H1 (cell line): ENCODE data around the gene RIC8A. TPM values are rescaled to one million over a fixed set of nuclear protein-coding genes. Genes with fewer than 3 reads are reported as not detected.

ENCODE experiments used
- CTCF ChIA-PET: fragments of 300-600 bp; sonication (Branson Sonifier 250); formaldehyde crosslinking; loops from one replicate; lab custom pipeline; 2021; ENCODE audit not compliant: partially characterized antibody; lab: Charles Lee
- POLR2A ChIA-PET: fragments of 300-600 bp; sonication (Branson Sonifier 250); formaldehyde crosslinking; loops from one replicate; lab custom pipeline; 2021; ENCODE audit warnings: inconsistent platforms; ENCODE audit not compliant: partially characterized antibody; lab: Charles Lee
- DNase-seq, 2 experiments: peaks; one replicate each; pipeline versions ENCODE4 v3.0.0 to v3.0.0-alpha.2; 2010 to 2022; ENCODE audit warnings: low spot score in 2 of 2, low read depth in 1 of 2, mixed read lengths in 1 of 2
- FAIRE-seq: peaks from 2 replicates; lab custom pipeline; 2011; peaks lifted over from hg19 to GRCh38; lab: Jason Lieb, UNC
- H2AFZ ChIP-seq: 2 replicates; pipeline ENCODE4 v1.8.1; 2012; ENCODE audit warnings: low read length, inconsistent platforms
- H2AK5ac ChIP-seq: 2 replicates; pipeline ENCODE4 v1.6.1; 2013; ENCODE audit warnings: low read depth, low read length
- H2BK120ac ChIP-seq: replicated peaks from 2 replicates; pipeline ENCODE3; 2013; ENCODE audit warnings: low read depth, low read length, inconsistent platforms
- H2BK12ac ChIP-seq: 2 replicates; pipeline ENCODE4 v1.6.1; 2013; ENCODE audit warnings: low read depth, low read length
- H2BK15ac ChIP-seq: 2 replicates; pipeline ENCODE4 v1.6.1; 2013; ENCODE audit warnings: low read length
- H2BK20ac ChIP-seq: 2 replicates; pipeline ENCODE4 v1.6.1; 2013; ENCODE audit warnings: low read length
- H2BK5ac ChIP-seq: 2 replicates; pipeline ENCODE4 v1.6.1; 2013; ENCODE audit warnings: low read depth, low read length
- H3K14ac ChIP-seq: 2 replicates; pipeline ENCODE4 v1.6.1; 2013; ENCODE audit warnings: inconsistent platforms; ENCODE audit not compliant: insufficient read length
- H3K18ac ChIP-seq: 2 replicates; pipeline ENCODE4 v1.6.1; 2013; ENCODE audit warnings: low read length; ENCODE audit errors: extremely low read depth
- H3K23ac ChIP-seq: 2 replicates; pipeline ENCODE4 v1.6.1; 2013; ENCODE audit warnings: inconsistent platforms; ENCODE audit not compliant: insufficient read length
- H3K23me2 ChIP-seq: 2 replicates; pipeline ENCODE4 v1.6.1; 2013; ENCODE audit warnings: low read depth, low read length
- H3K27ac ChIP-seq: 2 replicates; pipeline ENCODE4 v1.6.1; 2011; ENCODE audit warnings: low read depth, low read length, inconsistent platforms
- H3K27me3 ChIP-seq, 4 experiments: replicated peaks in 1 of 4; 1 replicate in 1 of 4; 2 replicates in 3 of 4; pipeline versions ENCODE4 v1.6.1 to v1.8.1; 2011 to 2013; ENCODE audit warnings: low read length in 3 of 4, mild to moderate bottlenecking in 3 of 4, inconsistent platforms in 2 of 4, mixed read lengths in 2 of 4, moderate library complexity in 1 of 4; ENCODE audit not compliant: control insufficient read depth in 3 of 4, insufficient read depth in 3 of 4; ENCODE audit errors: extremely low read depth in 1 of 4
- H3K36me3 ChIP-seq, 4 experiments: 2 replicates each; pipeline versions ENCODE4 v1.6.1 to v1.8.1; 2011 to 2013; ENCODE audit warnings: mild to moderate bottlenecking in 4 of 4, low read length in 3 of 4, moderate library complexity in 2 of 4, control low read depth in 1 of 4, inconsistent platforms in 1 of 4; ENCODE audit not compliant: insufficient read depth in 4 of 4, control insufficient read depth in 2 of 4
- H3K4ac ChIP-seq: replicated peaks from 2 replicates; pipeline ENCODE3; 2013; ENCODE audit warnings: low read length, low read depth, mixed read lengths, inconsistent platforms; ENCODE audit not compliant: insufficient read length
- H3K4me1 ChIP-seq, 4 experiments: replicated peaks in 1 of 4; 1 replicate in 1 of 4; 2 replicates in 3 of 4; pipeline versions ENCODE4 v1.6.1 to v1.8.1; 2011 to 2013; ENCODE audit warnings: low read length in 3 of 4, inconsistent platforms in 2 of 4, mixed read lengths in 1 of 4; ENCODE audit not compliant: insufficient read depth in 4 of 4, control insufficient read depth in 3 of 4
- H3K4me2 ChIP-seq, 2 experiments: 2 replicates each; pipeline versions ENCODE4 v1.6.1 to v1.8.1; 2011 to 2013; ENCODE audit warnings: low read depth in 2 of 2, low read length in 2 of 2, control low read depth in 1 of 2, inconsistent platforms in 1 of 2, mild to moderate bottlenecking in 1 of 2; ENCODE audit not compliant: insufficient read depth in 1 of 2
- H3K4me3 ChIP-seq, 4 experiments: fragments of 200-600, 300-600 bp in 1 of 4; sonication (generic), shearing (Covaris generic), sonication (Bioruptor Twin) in 1 of 4; 2 replicates each; pipeline versions ENCODE4 v1.5.1 to v1.8.1; 2011 to 2016; ENCODE audit warnings: low read length in 4 of 4, low read depth in 3 of 4, control low read depth in 2 of 4, inconsistent platforms in 2 of 4, mild to moderate bottlenecking in 2 of 4, mixed read lengths in 1 of 4, moderate library complexity in 1 of 4; ENCODE audit not compliant: insufficient read depth in 2 of 4; ENCODE audit errors: extremely low read depth in 1 of 4
- H3K56ac ChIP-seq: replicated peaks from 2 replicates; pipeline ENCODE3; 2013; ENCODE audit warnings: low read depth, mild to moderate bottlenecking, mixed read lengths, low read length, inconsistent platforms; ENCODE audit not compliant: insufficient read length
- H3K79me1 ChIP-seq: 2 replicates; pipeline ENCODE4 v1.6.1; 2013; ENCODE audit warnings: low read depth, low read length, control low read depth
- H3K79me2 ChIP-seq, 2 experiments: 2 replicates each; pipeline versions ENCODE4 v1.6.1 to v1.8.1; 2012 to 2013; ENCODE audit warnings: low read length in 2 of 2, mild to moderate bottlenecking in 2 of 2, inconsistent platforms in 1 of 2; ENCODE audit not compliant: insufficient read depth in 2 of 2, control insufficient read depth in 1 of 2
- H3K9ac ChIP-seq, 4 experiments: replicated peaks in 1 of 4; 1 replicate in 1 of 4; 2 replicates in 3 of 4; pipeline versions ENCODE4 v1.6.1 to v1.8.1; 2011 to 2013; ENCODE audit warnings: low read depth in 3 of 4, low read length in 3 of 4, control low read depth in 2 of 4, mild to moderate bottlenecking in 2 of 4, moderate library complexity in 2 of 4, inconsistent platforms in 1 of 4; ENCODE audit errors: extremely low read depth in 1 of 4
- H3K9me3 ChIP-seq, 2 experiments: 2 replicates each; pipeline versions ENCODE4 v1.6.1 to v1.8.1; 2012 to 2013; ENCODE audit warnings: mild to moderate bottlenecking in 2 of 2, moderate library complexity in 2 of 2, control low read depth in 1 of 2, inconsistent platforms in 1 of 2, low read depth in 1 of 2, low read length in 1 of 2, mixed read lengths in 1 of 2; ENCODE audit not compliant: insufficient read depth in 2 of 2
- H4K20me1 ChIP-seq, 2 experiments: replicated peaks in 1 of 2; 2 replicates each; pipeline versions ENCODE3 to v1.8.1; 2011 to 2013; ENCODE audit warnings: inconsistent platforms in 2 of 2, low read length in 2 of 2, mild to moderate bottlenecking in 1 of 2; ENCODE audit not compliant: insufficient read depth in 2 of 2, control insufficient read depth in 1 of 2
- H4K5ac ChIP-seq: 2 replicates; pipeline ENCODE4 v1.6.1; 2013; ENCODE audit warnings: low read length, low read depth, mixed read lengths, inconsistent platforms; ENCODE audit not compliant: insufficient read length
- H4K8ac ChIP-seq: 2 replicates; pipeline ENCODE4 v1.8.0; 2013; ENCODE audit warnings: mild to moderate bottlenecking, moderate library complexity, low read length, inconsistent platforms; ENCODE audit not compliant: insufficient read depth; ENCODE audit errors: extremely low read depth
- H4K91ac ChIP-seq: replicated peaks from 2 replicates; pipeline ENCODE3; 2013; ENCODE audit warnings: low read length, mixed read lengths, inconsistent platforms; ENCODE audit not compliant: insufficient read length
- BCL11A ChIP-seq, 2 experiments: IDR thresholded peaks; one replicate each; pipeline ENCODE4 v1.6.1; 2011; ENCODE audit warnings: low read depth in 2 of 2, low read length in 2 of 2, mild to moderate bottlenecking in 2 of 2
- CBX8 ChIP-seq: fragments of 300-800, 300-1000 bp; sonication (generic); IDR thresholded peaks from 2 replicates; pipeline ENCODE4 v1.7.1; 2016; ENCODE audit warnings: low read depth, low read length, borderline replicate concordance
- EP300 ChIP-seq, 2 experiments: IDR thresholded peaks; 1 replicate in 1 of 2; 2 replicates in 1 of 2; pipeline ENCODE4 v1.6.1; 2011 to 2012; ENCODE audit warnings: low read depth in 2 of 2, low read length in 2 of 2, mild to moderate bottlenecking in 2 of 2, borderline replicate concordance in 1 of 2, inconsistent platforms in 1 of 2, moderate library complexity in 1 of 2
- GABPA ChIP-seq: IDR thresholded peaks from 2 replicates; pipeline ENCODE4 v1.6.1; 2011; ENCODE audit warnings: mild to moderate bottlenecking, low read length, moderate library complexity, borderline replicate concordance; ENCODE audit not compliant: insufficient read depth
- NRF1 ChIP-seq: IDR thresholded peaks from 2 replicates; pipeline ENCODE4 v1.6.1; 2011; ENCODE audit warnings: mild to moderate bottlenecking, low read depth, low read length, improper control_type of control experiment
- POLR2AphosphoS5 ChIP-seq: IDR thresholded peaks from 2 replicates; pipeline ENCODE4 v1.6.1; 2011; ENCODE audit warnings: low read depth, low read length
- RNF2 ChIP-seq: fragments of 200-900, 300-1000 bp; sonication (generic); IDR thresholded peaks from 2 replicates; pipeline ENCODE4 v1.7.1; 2016; ENCODE audit warnings: borderline replicate concordance, low read depth, mild to moderate bottlenecking, antibody characterized with exemption, low read length; ENCODE audit not compliant: poor library complexity, severe bottlenecking; ENCODE audit errors: missing control alignments
- WGBS, 2 experiments: shearing (Covaris generic) in 1 of 2; methylation state at CpG; one replicate each; pipeline versions ENCODE4 v1.1.6 to v1.1.7; 2013 to 2015; ENCODE audit warnings: low lambda C conversion rate in 2 of 2, mixed read lengths in 2 of 2, inconsistent platforms in 1 of 2, low coverage in 1 of 2, missing lambda C conversion rate in 1 of 2; ENCODE audit not compliant: insufficient replicate concordance in 2 of 2, insufficient coverage in 1 of 2, insufficient read length in 1 of 2; ENCODE audit errors: extremely low coverage in 1 of 2, missing lambda C conversion rate in 1 of 2; 5-methylcytosine and 5-hydroxymethylcytosine counted together
- polyA plus RNA-seq, 7 experiments: library from polyadenylated mRNA; depleted of rRNA in 3 of 7; stranded (reverse) in 5 of 7; unstranded in 2 of 7; fragments of >200 nt in 5 of 7; fragments of 200-250 nt in 2 of 7; gene quantifications; 1 replicate in 5 of 7; 2 replicates in 1 of 7; 4 replicates in 1 of 7; pipeline versions ENCODE4 v1.2.1 to v1.2.3, GENCODE V29; 2011 to 2013; ENCODE audit warnings: missing spikeins in 2 of 7, mixed read lengths in 2 of 7
- total RNA-seq: library from RNA; stranded (reverse); fragmentation: NEBNext Ultra II Directional; extraction: Animal tissue kit (Norgen Biotek cat#: 25700); gene quantifications from 2 replicates; pipeline ENCODE4 v1.2.1, GENCODE V29; 2021

The RIC8A gene
- total and polyA plus RNA-seq, 2 of the 8 experiments (the other 6 are each of a cell fraction or from before 2014, with no cell fraction given), result 67.0 to 105 TPM

- peaks cover 4 to 26% (median 19%) of the 10 kb centered on the region in 4 experiments for H3K36me3 ChIP-seq
- H2BK20ac ChIP-seq, result no peak overlapping the region
- no peak overlapping the region for H3K4ac ChIP-seq
- no peak overlapping the region for H3K4me3 ChIP-seq
- no peaks in the 10 kb centered on the region for H3K9me3 ChIP-seq
- no peak overlapping the region for H2BK120ac ChIP-seq
- WGBS, 2 experiments, result 96% methylated on average over 1 of the region's 1 CpG; no CpG with 5 or more reads in 1 of the 2 experiments
- FAIRE-seq (no peak), DNase-seq (no peak)
- H3K18ac ChIP-seq, result no peak overlapping the region
- no peak overlapping the region for H2BK12ac ChIP-seq
- no peak overlapping the region for H2AK5ac ChIP-seq
- H4K91ac ChIP-seq, result no peak overlapping the region
- no peak overlapping the region for H4K8ac ChIP-seq
- peaks cover 9 to 27% of the 10 kb centered on the region in 2 experiments for H3K79me2 ChIP-seq
- no peak overlapping the region for H2BK5ac ChIP-seq
- peaks cover 2% of the 10 kb centered on the region; the same call in 1 of the 2 replicates for H3K79me1 ChIP-seq
- H3K23ac ChIP-seq, result no peak overlapping the region
- H3K23me2 ChIP-seq, result peaks cover 14% of the 10 kb centered on the region
- POLR2A ChIA-PET, result no interaction called here
- no peak overlapping the region for H3K4me2 ChIP-seq
- H3K14ac ChIP-seq, result no peak overlapping the region
- CTCF ChIA-PET, result interaction anchor here (1.0 to 8.7 kb wide), 5 partner anchors 13 to 122 kb away, joined by 3 to 88 read pairs (median 4); no protein-coding TSS in a partner anchor
- no peaks in the 10 kb centered on the region; a peak in 1 of 7 replicates for H3K4me1 ChIP-seq
- no peak overlapping the region for H4K5ac ChIP-seq
- H3K56ac ChIP-seq, result no peak overlapping the region
- H3K27me3 ChIP-seq, result no peaks in the 10 kb centered on the region
- no peak overlapping the region for H2BK15ac ChIP-seq
- H3K9ac ChIP-seq, result no peak overlapping the region
- no peak overlapping the region for H3K27ac ChIP-seq
- no peak overlapping the region for H2AFZ ChIP-seq
- TF ChIP-seq BCL11A (IDR thresholded peaks at IDR 0.05; ENCODE audit: low read depth in 2 of 2, low read length in 2 of 2) (no peak), POLR2AphosphoS5 (no peak), RNF2 (no peak), EP300 (IDR thresholded peaks at IDR 0.05; ENCODE audit: borderline replicate concordance in 1 of 2, low read depth in 2 of 2, low read length in 2 of 2) (no peak), GABPA (no peak), NRF1 (no peak), CBX8 (no peak)
- peaks cover 0 to 5% of the 10 kb centered on the region in 2 experiments for H4K20me1 ChIP-seq
These were observed 32.8 kb downstream of the RIC8A start for GRCh38 chr11:240315-240714.
